HG03439 (cell line): ENCODE results near the gene TBC1D14.

ENCODE experiments used
- ATAC-seq: cut with Tn5 transposase; IDR thresholded peaks from one replicate; pipeline ENCODE4 v1.9.1; 2021; ENCODE audit warnings: mild to moderate bottlenecking, moderate library complexity; ENCODE audit not compliant: unreplicated experiment

Gene TBC1D14

DNA sequence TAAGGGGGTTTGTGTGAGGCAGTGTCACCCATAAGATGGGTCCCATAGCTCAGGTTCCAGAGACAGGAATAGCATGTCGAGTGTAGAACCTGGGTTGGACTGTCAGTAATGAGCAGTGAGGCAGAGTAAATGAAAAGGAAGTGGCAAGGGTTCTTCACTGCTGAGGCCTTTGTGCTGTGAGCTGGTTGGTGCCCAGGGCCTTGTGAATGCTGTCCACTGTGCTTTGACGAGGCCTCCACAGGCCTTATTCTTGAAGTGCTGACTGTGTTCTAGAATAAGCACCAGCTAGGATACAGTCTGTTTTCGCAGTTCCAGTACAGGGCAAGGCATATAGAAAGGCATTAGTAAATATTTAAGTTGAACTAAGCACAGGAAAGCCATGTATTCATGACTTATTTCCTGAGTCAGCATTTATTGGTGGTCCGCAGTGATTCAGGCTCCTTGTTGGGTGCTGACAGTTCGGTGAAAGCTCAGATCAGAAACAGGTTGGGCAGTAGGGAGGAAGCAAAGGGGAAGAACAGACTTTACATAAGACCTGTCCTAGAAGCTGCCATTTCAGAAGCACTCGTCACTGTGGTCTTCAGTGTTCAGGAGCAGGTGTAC lies 107.9 kb downstream of the TBC1D14 start:
- no peak for ATAC-seq

DNA sequence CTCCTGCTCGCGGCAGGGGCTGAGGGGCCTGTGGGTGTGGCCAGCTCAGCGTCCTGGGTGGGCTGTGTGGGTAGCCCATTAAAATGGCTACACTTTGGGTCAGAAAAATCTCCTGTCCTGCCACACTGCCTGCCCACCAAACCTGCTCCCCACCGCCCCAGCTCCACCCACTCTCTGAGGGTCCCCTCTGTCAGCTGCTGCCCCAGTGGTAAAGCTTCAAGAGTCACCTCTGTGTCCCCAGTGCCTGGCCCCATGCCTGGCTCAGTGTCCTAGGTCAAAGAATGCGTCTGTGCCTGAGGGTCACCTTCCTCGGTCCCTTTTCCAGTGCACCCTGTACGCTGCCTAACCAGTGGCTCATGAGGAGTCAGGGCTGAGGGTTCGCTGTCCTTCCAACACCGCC lies 108.7 kb downstream of the TBC1D14 start:
- no peak for ATAC-seq

DNA sequence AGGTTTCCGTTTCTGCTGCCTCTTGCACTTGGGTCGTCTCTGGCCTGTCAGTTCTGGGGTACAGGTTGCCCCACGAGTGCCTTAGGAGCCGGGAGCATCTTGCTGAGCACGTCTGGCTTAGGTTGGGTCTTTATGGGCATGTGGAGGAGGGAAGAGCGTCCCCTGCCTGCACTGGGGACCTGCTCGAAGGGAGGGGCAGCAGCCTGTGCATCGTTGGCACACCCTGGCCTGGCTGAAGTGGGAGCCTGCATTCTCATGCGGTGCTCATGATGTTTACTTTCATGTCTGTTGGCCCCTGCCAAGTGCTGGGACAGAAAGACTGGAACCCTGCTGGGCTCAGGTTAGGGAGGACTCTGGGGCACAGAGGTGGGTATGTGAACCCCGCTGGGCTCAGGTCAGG lies 109.7 kb downstream of the TBC1D14 start:
- ATAC-seq, result no peak

DNA sequence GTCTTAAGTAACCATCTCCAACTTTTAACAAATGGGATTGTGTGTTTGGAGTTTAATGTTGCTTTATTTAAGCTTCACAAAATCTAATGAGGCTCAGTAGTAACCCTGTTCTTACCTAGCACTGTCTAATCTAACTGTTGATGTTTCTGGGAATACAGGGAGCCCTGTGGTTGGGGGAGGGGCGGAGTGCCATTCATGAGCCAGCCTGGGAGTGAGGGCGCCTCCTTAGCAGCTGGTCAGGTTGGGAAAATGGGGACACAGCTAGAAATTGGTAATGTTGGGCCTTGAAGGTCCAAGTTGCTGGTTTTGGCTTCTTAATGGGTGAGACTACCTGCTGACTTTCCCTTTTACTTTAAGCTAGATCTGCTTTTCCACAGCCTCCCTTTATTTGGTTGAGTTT lies 110.7 kb downstream of the TBC1D14 start:
- ATAC-seq, result no peak

DNA sequence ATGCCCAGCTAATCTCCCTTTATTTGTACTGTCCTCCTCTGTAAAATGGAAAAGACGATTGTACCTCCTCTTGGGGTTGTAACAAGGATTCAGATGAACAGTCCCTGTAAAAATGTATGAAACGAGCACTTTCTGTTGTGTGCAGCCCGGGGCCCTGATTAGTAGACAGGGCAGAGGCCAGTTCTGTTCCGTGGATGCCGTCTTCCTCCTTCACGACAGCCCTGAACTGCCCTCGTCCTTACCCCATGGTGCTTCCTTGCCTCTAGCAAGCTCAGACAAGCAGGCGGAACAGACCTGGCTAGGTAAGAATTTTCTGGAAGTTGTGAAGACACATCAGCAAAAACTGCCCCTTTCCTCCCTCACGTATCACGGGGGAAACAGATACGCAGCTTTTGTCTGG lies 111.2 kb downstream of the TBC1D14 start:
- ATAC-seq, result no peak

DNA sequence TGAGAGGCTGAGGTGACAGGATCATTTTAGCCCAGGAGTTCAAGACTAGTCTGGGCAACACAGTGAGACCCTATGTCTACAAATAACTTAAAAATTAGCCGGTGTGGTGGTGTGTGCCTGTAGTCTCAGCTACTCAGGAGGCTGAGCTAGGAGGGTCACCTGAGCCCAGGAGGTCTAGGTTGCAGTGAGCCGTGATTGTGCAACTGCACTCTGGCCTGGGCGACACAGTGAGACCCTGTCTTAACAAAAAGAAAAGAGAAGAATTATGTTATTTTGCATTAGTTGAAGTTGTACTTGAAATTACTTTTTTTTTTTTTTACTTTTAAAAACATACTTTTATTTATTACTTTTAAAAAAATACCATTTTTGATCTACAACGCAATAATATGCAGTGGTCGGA lies 111.7 kb downstream of the TBC1D14 start:
- ATAC-seq, result no peak

DNA sequence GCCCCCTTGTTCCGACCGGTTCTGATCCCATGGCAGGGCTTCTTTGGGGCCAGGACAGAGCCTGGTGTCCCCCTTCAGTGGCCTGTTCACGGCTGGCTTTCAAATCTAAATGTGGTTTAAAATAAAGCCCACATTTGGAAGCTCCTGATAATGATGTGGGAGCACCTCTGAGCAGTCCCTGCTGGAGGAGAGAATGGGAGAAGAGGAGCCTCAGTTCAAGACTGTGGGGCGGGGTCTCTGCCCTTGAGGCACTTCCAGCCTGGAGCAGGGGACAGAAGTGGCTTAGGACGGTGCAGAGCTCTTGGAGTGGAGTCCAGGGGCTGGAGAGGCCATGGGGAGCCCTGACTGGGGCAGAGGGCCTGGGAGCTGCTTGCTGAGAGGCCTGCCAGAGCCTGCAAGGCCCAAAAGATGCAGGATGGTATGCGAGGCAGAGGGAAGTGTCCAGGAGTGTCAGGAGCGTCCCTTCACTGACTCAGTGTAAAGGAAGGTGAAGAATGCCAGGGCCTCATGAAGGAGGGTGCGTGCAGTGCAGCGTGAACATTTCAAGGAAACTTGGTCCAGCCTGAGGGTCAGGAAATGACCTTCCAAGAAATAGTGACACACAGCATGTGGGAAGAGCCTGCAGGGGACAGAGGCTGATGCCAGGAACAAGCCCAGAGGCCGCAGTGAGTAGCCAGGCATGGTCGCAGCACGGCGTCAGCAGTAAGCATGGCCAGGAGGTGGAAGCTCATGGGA lies 112.5 kb downstream of the TBC1D14 start:
- ATAC-seq, result no peak

DNA sequence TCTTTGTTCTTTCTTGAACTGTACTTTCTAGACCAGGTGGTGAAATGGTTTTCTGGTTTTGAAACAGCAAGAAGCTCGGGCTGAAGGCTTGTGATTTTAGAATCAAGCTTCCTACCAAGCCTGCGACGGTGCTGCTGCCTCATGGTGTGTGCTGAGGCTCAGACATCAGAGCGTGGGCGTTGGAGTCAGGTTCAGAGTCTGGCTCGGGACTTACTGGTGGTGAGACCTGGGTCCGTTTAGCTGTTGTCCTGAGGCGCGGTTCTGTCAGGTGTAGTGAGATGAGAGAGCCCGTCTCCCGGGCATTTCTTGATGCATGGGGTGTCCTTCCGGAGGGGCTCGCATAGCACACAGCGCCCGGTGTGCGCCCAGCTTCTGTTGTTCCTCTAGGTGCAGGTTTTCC lies 113.9 kb downstream of the TBC1D14 start:
- ATAC-seq, result no peak

DNA sequence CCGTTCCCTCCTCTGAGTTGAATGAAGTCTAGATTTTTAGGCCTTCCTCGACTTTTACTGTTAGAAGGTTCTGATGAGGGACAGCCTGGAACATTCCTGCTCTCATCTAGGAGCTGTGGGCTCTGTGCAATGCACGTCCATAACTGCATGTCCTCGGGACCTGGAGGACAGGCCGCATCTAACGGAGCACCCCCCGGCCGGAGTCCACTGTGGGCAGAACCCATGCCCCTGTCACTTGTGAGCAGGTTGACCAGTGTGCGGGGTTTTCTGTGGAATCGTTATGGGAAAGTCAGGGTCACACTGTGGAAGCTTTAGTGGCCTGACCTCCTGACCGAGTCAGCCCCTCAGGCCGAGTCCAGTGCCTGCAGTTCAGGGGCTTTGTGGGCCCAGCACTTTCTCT lies 114.3 kb downstream of the TBC1D14 start:
- no peak for ATAC-seq

DNA sequence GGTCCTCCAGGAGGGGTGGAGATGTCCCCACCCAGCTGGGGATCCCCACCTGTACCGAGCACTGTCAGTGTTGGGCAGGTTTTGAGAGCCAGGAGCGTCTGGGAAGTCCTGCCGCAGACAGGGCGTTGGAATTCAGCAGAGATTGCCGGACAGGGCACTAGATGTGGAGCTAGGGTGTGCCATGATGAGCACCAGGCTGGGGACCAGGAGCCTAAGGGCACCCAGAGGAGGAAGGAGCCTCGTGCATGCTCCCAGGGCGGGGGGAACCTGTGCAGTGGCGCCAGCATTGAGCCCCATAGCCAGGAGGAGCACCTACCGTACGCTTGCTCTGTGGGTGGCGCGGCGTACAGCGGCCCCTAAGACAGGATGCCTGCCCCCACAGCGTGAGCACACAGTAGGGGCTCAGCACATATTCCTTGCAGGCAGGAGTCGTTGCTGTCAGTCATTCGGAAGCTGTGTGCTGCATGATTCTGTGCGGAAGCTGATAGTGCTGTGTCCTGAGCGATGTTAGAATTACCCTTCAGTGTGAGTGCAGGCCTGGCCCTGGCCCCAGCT lies 114.8 kb downstream of the TBC1D14 start:
- ATAC-seq, result no peak

DNA sequence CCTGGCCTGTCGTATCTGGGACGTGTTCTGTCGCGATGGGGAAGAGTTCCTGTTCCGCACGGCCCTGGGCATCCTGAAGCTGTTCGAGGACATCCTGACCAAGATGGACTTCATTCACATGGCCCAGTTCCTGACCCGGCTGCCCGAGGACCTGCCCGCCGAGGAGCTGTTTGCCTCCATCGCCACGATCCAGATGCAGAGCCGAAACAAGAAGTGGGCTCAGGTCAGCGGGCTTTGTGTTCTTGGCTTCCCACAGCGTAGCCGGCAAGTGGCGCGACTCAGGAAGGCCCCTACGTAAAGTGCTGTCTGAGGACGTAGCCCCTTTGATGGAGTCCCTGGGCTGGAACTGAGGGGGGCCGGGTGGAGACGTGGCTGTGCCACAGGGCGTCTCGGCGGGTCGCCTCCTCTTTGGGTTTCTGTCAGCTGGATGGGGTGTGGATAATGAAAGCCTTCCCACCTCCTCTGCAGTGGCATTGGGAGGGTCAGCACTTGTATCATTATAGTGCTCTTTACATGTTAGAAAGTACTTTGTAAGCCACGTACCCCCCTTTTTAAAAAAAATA lies 115.5 kb downstream of the TBC1D14 start:
- ATAC-seq, result no peak

DNA sequence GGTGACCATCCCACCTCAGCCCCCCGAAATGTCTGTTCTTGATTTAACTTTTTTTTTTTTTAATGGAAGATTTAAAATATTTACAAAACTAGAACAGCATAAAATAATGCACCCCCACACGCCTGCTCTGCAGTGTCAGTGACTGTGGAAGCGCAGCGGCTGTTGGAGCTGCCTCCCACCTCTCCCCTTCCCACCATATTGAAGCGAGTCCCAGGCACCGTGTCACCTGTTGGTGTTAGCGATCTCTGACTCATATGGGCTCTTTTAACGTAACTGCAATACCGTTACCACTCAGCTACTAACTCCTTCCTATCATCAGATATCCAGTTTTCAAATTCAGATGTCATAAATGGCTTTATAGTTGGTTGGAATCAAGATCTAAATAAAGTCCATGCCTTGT lies 116.5 kb downstream of the TBC1D14 start:
- ATAC-seq, result no peak

DNA sequence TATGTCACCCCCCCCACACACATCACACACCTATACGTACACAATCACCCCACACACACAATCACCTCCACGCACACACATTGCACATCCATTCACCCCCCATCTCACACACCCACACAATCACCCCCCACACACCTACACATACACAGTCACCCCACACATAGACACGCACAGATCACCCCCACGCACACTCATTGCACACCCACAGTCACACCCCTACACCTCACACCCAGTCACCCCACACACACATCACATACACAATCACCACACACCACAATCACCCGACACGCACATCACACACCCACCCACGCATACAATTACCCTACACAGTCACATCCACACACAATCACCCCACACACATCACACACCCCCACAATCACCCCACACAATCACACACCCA lies 117.7 kb downstream of the TBC1D14 start:
- no peak for ATAC-seq

DNA sequence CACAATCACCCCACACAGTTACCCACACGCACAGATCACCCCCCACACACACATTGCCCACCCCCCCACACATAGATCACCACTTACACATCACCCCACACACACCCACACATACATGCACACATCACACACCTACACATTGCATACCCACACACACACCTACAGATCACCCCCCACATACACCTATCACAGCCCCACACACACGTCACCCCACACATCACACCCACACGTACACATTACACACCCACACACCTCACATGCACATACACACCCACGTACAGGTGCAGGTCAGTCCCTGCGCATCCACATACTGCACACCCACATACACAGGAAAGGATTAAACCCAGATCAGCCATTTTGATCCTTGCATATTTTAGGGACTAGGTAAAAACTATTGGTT lies 118.3 kb downstream of the TBC1D14 start:
- ATAC-seq, result no peak

DNA sequence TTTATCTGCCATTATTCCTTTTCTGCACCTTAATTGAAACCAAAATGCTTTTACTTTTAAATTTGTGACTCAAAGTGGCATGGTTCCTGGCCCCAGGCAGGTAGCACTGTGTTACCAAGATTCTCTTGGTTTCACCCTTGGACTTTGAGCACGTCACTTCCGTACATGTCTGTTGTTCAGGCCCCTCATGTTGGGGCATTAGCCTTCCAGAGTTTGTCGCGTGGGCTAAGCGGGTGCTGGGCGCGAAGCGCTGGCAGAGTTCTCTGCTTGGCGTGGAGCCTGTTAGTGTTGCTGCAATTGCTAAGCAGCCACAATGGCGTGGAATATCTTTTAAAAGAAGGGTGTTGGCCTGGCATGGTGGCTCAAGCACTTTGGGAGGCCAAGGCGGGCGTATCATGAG lies 119.6 kb downstream of the TBC1D14 start:
- no peak for ATAC-seq

DNA sequence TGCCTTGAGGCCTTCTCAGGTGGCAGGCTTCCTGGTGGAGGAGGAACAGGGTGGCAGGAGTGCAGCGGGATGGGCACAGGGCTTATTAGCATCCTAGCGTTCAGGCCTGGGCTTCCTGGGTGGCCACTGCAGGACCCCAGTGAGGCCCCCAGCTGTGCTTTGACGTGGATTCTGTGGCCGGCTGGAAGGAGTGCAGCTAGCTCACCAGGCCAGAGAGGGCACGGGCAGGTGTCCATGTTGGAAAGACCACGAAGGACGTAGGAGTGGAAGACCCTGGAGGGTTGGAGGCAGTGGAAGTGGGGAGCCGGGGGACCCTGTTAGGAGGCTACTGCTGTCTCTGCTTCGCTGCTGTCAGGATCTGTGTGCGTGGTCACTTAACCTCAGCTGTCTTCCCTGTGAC lies 120.3 kb downstream of the TBC1D14 start:
- ATAC-seq, result no peak

DNA sequence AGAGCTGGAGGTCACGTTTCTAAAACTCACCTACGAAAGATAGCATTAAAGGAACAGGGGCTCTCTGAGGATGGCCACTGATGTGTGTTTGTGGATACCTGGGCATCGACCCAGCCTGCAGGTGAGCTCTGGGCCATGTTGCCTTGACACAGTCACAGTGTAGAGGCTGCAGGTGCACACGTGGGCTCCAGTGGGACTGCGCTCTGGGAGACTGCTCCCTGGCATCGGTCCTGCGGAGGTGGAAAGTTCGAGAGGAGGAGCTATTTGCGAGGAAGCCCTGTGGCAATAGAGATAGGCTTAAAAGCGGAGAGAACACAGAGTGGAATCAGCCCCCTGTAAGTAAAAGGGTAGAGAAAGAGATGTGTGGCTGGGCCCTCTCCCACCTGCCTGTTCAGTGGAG lies 121.2 kb downstream of the TBC1D14 start:
- no peak for ATAC-seq

DNA sequence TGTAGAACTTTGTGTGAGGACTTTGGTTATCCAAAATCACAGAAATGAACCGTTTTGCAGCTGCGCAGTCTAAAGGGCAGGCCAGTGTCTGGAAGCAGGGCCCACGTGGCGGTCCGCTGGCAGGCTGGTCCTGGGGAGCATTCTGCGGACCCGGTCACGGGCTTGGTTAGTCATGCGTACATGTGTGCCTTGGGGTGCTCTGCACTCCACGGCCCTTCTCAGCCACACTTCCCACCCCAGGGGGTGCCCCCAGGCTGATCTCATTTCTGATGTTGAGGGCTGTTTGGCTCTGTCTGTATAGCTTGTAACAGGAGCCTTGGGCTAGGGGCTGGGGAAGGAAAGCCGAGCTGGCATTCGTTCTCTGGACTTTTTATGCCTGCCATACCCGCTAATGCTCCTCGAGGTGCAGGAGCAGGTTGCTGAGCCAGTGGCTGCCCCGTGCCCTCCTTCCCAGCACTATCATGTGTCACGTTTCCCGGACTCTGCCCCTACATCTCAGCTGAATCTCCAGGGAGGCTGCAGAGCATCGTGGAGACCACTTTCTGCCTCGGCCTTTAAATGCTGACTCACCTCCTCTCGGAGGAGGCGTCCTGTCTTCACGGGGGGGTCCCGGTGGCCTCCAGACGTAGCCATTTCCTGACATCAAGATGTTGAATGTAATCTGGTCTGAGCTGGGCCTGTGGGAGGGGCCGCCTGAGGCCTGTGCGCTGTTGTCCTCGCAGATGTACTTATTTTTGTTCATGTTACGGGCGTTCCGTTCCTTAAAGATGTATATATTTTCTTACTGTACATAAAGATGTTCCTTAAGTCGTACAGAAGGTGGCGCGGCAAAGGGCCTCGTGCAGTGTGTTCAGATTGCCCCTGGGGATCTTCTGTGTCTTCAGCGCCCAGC lies 122.2 kb downstream of the TBC1D14 start:
- no peak for ATAC-seq

DNA sequence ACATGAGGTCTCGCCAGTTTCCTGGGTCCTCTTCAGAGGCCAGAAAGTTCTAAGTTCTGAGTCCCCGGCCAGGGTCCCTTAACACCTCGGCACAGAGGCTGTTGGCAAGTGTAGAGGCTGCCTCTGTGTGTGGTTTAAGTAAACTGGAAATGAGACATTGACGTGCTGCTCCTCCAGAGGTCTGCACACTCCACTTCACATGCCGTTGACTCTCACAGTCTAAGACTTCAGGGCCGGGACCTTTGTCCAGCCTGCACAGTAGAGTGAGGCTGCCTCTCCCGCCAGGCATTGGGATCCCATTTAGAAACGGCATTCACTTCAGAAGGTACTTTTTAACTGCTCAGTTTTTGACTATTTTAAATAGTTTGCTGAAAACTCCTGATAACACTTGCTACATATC lies 123.0 kb downstream of the TBC1D14 start:
- ATAC-seq, result no peak

DNA sequence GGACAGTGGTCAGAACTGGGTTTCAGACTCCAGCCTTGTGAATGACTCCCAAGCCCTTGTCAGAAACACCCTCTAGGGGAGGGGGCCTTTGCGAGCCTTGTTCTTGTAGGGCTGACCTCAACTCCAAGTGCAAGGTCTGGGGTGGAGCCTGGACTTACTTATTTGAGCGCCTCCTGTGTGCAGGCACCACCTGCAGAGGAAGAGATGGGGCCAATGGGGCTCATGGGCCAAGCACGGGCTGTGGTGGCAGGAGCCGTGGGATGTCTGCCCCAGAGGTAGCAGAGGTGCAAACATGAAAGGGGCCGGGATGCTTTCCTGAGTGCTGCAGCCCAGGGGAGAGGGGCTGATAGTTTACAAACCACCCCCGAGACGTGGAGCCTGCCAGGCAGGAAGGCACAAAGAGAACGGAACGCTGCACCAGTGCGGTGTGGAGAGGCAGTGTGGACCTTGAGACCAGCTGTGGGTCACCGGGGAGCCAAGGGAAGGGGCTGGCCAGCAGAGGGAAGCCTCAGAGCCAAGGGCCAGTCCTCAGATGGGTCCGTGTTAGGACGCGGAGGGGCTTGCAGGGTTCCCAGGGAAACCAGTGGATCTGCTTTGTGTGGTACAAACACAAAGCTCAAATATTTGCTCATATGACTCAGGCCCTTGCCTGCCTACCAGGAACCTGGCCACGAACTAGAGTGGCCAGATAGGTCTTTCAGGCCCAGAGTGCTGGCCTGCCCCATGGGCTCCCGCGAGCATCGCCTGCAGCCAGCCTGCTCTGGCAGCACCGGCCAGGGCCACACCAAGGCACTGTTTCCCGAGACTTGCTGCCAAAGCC lies 124.8 kb downstream of the TBC1D14 start:
- no peak for ATAC-seq
